GM18507 (cell line): ENCODE results near the gene TRAF3IP3.
A peak's percentile ranks its signal among the peaks of the same experiment; 100 is the strongest.

Experiments
- DNase-seq: peaks from one replicate; pipeline ENCODE4 v3.0.0; 2011; ENCODE audit warnings: low read depth; ENCODE audit not compliant: insufficient read length; ENCODE audit errors: extremely low spot score
- FAIRE-seq: peaks from 2 replicates; lab custom pipeline; 2011; peaks lifted over from hg19 to GRCh38; lab: Jason Lieb, UNC

The TRAF3IP3 gene, protein sequence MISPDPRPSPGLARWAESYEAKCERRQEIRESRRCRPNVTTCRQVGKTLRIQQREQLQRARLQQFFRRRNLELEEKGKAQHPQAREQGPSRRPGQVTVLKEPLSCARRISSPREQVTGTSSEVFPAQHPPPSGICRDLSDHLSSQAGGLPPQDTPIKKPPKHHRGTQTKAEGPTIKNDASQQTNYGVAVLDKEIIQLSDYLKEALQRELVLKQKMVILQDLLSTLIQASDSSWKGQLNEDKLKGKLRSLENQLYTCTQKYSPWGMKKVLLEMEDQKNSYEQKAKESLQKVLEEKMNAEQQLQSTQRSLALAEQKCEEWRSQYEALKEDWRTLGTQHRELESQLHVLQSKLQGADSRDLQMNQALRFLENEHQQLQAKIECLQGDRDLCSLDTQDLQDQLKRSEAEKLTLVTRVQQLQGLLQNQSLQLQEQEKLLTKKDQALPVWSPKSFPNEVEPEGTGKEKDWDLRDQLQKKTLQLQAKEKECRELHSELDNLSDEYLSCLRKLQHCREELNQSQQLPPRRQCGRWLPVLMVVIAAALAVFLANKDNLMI

DNA sequence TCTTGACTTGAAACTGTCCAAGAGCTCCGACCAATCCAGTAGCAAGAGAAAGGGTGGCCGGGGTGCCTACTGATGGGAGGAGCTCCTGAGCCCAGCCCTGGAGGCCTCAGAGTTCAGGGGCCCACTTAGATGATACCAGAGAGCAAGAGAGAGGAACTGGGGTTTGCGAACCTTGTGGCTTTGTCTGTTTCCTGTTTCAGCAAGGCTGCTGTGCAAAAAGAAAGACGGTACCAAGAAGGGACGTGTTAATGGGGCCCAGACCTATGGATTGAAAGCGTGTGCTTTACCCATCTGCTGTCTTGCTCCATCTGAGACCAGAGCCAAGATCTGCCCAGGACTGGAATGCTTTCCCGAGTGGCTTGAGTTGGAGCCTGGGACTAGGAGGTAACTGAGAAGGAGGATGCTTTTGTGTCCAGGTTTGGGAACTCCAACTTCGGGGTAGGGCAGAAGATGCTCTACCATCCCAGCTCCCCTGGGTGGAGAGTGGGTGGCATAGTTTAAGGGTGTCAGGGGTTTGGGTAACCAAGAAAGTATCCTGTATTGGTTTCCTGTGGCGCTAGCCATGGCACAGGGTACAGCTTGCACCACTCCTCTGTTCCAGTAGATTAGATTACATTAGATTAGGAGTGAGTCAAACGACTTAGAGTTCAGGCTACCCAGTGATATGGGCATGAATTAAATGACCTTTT is at the start of gene TRAF3IP3:
TRAF3IP3 (plus strand) TSS at position 128 of the 689 bp plus-strand sequence. CDS start 3,987 bp downstream, outside the sequence.
- DNase-seq: peak; percentile 55
- peak; percentile 98 for FAIRE-seq

DNA sequence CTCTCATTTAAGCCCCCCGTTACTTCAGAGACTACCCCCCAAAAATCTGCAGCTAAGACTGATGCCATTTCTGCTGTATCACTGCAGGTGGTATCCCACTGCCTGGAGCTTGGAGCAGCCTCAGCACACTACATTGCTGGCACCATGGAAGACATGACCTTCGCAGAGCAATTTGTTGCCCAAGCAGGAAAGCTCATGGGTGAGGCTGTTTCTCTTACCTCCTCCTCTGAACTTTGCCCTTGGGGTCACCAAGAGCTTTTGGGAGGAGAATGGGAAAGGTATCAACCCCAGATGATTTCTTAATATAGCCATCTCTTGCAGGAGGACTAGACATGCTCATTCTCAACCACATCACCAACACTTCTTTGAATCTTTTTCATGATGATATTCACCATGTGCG is 49.2 kb upstream of the TRAF3IP3 start:
- DNase-seq (no peak), FAIRE-seq (no peak)

DNA sequence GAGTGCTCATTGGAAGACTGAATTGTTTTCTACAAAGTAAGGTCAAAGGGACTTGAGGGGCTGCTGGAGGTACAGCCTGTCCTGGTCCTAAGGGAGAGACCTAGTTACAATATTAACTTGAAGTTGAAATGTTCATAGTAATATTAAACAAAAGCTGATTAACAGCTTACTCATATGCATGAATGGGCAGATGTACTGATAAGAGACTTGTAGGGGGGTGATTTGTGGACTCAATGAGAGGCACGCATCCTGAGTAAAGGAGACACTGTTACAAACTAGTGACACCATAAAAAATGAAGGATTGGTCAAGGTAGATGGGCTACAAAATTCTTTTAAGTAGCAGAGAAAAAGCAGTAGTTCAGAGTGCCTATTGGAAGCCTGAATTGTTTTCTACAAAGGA is 48.5 kb upstream of the TRAF3IP3 start:
- DNase-seq: no peak
- no peak for FAIRE-seq

DNA sequence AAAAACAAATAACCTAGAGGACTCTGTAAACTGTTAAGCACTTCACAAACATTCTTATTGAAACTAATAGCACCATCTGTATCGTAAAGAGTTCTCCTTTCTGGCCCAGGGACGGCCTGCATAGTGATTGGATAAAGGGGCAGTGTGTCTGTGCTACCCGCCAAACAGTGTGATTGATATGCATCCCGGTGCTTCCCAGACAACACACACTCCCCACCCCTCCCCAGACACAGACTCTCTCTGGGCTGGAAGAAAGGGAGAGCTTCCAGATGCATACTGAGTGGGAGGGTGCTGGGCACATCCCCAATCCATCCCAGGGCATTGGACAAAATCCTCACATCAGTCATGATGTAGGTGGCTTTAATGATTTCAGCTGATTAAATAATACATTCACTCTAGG is 47.6 kb upstream of the TRAF3IP3 start:
- DNase-seq (no peak), FAIRE-seq (no peak)

DNA sequence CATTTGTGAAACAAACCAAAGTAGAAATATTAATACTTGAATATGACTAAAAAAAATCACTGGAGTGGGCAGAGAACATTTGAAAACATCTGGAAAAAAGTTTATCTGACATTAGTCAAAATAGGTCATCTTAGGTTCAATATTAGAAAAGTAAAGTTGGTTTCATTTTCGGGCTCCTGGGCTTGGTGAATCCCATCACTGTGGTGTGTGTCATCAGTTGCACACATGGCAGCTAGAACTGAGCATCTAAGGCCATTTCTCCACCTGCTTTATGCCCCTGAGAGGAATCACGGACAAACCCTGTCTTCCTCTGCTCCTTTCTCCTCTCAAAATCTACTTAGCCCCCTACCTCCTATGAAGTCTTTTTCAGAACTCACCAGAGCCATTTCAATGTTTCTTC is 45.8 kb upstream of the TRAF3IP3 start:
- FAIRE-seq (peak; percentile 56), DNase-seq (no peak)

DNA sequence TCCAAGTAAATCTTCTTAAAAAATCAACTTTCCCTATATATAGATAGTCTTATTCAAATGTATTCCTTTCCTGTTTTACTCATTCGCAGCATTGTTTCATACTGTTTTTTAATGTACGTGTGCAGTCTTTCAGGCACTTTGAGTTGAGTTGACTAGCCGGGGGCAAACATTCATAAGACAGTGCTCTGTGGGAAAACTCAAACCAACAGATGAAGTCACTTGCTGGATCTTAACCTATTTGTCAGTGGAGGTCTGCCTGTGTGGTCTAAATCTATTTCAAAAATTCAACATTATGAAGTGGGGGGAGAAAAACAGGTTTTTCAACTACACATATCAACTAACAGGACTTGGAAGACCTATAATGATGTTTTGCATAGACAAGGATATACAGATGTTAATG is 45.0 kb upstream of the TRAF3IP3 start:
- no peak for FAIRE-seq
- DNase-seq: no peak

DNA sequence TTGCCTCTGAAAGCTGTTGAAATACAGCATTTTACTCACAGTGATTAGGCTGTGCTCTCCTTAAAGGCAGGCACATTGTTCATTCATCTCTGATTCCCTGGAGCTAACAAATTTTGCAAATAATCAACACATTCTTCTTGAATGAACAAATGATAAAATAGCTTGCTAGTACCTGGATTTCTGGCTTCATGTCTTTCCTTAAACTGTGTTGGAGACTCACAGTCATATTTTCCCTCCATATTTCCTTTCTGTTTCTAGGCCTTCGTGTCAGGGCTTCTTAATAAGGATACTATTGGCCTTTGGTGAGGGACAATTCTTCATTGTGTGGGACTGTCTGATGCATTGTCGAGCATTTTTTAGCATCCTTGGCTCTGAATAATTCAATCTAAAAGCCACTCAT is 41.5 kb upstream of the TRAF3IP3 start:
- no peak for FAIRE-seq
- no peak for DNase-seq

DNA sequence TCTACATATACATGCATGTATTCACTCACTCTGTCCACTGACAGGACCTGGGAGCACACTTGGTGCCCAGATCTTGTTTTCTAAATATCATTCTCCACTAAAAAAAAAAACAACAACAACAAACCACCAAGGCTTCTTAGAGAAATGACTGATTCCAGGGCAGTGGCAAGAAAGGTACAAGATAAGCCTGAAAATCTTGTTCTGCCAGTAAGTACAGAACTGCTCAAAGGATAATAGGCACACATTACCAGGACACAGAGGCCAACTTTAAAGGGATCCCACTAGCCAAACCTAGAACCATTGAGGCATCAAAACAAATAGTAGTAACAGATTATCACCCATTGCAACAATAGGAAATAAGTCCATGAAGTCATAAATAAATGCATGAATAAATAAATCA is 40.5 kb upstream of the TRAF3IP3 start:
- FAIRE-seq (no peak), DNase-seq (no peak)

DNA sequence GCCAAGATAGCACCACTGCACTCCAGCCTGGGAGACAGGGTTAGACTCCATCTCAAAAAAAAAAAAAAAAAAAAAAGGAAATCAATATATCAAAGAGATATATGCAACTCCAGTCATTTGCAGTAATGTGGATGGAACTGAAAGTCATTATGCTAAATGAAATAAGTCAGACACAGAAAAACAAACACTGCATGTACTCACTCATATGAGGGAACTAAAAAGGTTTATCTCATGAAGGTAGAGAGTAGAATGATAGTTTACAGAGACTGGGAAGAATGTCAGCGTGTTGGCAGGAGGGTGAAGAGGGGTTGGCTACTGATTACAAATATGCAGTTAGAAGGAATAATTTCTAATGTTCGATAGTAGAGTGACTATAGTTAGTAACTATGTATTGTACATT is 38.0 kb upstream of the TRAF3IP3 start:
- FAIRE-seq (no peak), DNase-seq (no peak)

DNA sequence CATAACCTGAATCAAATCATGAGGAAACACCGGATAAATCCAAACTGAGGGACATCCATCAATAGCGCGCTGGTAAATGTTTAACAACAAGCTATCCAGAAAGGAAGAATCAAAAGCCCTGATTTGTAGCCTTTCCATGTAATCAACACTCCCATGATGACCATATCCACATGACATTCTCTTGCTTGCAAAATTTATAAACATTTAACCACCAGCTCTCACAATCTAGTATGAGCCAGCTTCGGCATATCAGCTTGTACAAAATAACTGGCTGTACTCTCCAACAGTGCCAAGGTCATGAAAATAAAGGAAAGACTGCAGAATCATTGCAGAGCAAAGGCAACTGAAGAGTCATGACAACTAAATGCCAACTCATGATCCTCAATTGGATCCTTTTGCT is 35.5 kb upstream of the TRAF3IP3 start:
- DNase-seq (no peak), FAIRE-seq (no peak)

DNA sequence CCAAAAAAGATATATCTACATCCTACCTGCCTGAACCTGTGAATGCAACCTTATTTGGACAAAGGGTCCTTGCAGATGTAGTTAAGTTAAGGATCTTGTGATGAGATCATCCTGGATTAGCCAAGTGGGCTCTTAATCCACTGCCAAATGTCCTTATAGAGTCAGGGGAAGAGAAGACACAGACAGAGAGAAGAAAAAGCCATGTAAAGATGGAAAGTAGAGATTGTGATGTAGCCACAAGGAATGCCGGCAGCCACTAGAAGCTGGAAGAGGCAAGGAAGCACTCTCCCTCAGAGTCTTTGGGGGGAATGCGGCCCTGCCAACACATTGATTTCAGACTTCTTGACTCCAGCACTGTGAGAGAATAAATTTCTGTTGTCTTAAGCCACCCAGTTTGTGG is 35.0 kb upstream of the TRAF3IP3 start:
- FAIRE-seq (no peak), DNase-seq (no peak)

DNA sequence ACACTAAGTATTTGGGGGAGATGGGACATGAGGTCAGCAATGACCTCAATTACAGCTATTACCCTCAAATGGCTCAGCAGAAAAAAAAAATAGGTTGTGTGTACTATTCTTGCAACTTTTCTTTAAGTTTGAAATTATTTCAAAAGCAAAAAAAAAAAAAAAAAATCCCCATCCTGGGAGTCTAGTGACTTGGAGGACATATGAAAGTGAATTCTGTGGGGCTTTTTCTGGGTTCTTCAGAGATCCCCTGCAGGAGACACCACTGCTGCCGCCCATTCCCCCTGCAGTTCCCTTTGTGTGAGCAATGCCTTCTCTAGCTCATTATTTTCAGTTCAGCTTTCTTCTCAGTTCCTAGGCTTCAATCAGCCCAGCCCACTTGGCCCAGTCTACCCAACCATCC is 34.5 kb upstream of the TRAF3IP3 start:
- no peak for FAIRE-seq
- no peak for DNase-seq

DNA sequence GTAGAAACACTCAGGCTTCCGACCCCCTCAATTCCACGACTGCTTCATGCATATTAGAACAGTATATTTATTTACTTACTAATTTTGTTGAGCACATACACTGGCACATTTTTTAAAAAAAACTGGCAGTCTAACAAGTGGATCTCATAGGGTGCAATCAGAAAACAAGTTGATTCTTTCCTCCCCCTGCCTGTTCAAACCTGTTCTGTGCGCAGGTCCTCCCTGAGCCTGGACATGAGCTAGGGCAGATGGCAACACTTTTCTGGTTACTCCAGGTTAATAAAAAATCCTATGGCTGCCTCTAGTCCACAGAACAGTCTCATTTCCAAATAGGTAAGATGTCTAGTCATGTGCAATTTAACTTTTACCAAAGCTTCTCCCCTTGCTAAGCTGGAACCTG is 32.6 kb upstream of the TRAF3IP3 start:
- DNase-seq (no peak), FAIRE-seq (no peak)

DNA sequence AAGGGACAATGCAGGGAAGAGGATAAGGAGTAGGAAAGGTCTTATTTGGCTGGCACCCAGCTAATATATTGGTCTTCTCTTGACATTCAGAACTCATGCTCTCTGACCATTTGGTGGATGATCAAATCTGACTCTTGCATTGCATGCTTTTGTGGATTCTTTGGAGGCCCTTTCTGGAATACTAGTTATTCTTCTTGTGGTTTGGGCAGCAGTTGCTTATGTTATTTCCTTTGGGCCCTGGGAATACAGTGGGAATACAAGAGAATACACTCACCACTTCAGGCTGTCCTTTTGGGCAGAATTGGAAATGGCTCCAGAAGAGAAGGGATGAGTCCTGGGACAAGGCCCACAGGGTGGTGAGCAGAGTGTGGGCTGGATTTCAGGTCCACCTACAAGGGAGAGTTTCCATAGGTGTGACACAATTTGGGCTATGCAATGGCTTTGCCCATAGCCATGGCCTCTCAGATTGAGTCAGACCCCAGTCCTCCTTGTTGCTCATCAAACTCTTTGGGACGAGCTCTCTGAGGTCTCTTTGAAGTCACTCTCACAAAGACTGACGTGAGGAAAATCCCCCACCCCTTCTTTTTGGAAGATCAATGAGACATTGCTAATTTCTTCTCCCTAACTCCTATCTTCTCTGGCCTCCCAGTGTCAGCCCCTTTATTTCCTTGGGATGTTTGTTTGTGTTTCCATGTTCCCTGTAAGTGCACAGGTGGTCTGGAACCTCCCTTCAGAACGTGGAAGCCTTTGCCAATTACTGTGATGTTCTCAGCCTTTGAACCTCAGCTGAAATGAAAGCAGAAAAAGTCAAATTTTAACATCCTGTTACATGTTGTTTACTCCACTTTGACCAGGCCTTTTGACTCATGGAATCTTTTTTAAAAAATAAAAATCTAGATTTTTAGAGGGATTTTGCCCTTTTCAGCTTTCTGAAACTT is 31.8 kb upstream of the TRAF3IP3 start:
- no peak for DNase-seq
- peak; percentile 68 for FAIRE-seq

DNA sequence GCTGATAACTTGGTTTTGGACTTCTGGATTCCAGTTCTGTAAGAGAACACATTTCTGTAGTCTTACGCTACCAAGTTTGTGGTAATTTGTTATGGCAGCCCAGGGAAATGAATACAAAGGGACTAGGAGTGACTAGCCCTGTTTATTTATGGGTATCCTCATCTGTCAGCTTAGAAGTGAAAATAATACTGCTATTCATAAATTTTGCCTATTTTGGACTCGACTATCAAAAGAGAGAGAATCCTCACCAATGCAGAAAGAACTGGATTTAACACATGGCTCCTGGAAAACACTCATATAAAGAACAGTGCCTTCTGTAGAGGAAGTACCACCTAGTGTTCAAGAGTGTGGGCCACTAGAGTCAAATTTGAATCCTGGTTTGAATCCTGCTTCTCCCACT is 28.6 kb upstream of the TRAF3IP3 start:
- FAIRE-seq (no peak), DNase-seq (no peak)

DNA sequence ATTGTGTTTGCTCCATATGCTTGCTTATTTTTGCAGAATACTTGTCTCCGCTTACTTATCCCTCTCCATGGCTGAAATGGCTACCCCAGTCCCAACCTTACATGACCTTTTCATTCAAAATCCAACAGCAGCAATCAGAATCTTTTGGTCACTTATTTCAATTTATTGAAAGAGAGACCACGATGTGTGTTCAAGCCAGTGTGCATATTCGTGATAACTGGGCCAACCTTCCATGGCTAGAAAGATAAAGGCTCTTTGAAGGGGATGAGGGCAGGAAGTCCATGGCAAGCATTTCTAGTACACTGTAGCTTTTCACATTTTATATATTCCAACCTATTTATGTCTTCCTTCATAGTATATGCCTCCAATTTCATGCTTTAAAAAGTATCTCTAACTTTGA is 28.1 kb upstream of the TRAF3IP3 start:
- no peak for DNase-seq
- no peak for FAIRE-seq

DNA sequence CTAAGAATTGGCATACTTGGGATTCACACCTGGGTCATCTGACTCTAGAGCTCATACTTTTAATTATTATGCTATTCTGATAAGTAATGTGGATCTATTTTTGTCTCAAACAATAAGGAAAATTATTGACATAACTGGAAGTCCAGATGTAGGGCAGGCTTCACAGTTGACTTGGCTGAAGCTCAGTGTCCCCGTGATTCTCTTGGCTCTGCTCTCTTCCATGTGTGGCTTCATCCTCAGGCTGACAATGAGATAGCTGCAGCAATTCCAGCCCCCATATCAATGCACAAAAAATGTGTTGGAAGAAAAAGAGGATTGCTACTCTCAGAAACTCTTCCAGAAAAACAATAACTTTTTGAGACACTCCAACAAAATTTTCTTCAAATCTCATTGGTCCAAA is 27.4 kb upstream of the TRAF3IP3 start:
- FAIRE-seq (no peak), DNase-seq (no peak)

DNA sequence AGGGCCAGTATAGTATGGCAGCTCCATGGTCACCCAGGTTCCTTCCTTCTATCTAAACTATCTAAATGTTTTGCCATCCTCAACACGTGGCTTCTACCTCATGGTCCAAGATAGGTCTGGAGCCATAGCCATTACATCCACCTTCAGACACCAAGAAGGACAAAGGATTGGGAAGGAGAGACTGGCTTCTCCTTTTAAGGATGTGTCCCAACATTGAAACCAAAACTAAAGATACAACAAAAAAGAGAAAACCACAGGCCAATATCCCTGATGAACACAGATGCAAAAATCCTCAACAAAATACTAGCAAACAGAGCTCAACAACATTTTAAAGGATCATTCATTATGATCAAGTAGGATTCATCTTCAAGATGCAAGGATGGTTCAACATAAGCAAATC is 26.4 kb upstream of the TRAF3IP3 start:
- DNase-seq (no peak), FAIRE-seq (no peak)

DNA sequence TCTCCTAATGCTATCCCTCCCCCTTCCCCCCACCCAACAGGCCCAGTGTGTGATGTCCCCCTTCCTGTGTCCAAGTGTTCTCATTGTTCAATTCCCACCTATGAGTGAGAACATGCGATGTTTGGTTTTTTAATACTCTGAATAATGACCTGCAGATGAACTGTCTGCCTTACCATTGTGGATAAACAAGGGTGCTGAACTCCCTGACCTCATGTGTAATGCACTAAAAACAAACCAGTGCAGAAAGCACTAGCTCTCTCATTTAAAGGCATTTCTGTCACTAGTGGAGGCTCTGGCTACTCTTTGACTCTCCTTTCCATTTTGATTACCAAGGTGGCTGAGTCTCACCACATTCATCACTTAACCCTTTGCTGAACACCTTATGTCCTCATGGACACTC is 23.1 kb upstream of the TRAF3IP3 start:
- DNase-seq: no peak

More for the DNA sequence above, 23.1 kb upstream of the TRAF3IP3 start:
- FAIRE-seq: no peak
